NCI-H748 treated with DMSO at 0.1 percent for 48 hours (cell line): ENCODE data around the gene NEBL.

Experiments used
- DNase-seq: peaks from one replicate; lab custom pipeline; 2025; lab: John Stamatoyannopoulos, UW

NEBL gene

DNA sequence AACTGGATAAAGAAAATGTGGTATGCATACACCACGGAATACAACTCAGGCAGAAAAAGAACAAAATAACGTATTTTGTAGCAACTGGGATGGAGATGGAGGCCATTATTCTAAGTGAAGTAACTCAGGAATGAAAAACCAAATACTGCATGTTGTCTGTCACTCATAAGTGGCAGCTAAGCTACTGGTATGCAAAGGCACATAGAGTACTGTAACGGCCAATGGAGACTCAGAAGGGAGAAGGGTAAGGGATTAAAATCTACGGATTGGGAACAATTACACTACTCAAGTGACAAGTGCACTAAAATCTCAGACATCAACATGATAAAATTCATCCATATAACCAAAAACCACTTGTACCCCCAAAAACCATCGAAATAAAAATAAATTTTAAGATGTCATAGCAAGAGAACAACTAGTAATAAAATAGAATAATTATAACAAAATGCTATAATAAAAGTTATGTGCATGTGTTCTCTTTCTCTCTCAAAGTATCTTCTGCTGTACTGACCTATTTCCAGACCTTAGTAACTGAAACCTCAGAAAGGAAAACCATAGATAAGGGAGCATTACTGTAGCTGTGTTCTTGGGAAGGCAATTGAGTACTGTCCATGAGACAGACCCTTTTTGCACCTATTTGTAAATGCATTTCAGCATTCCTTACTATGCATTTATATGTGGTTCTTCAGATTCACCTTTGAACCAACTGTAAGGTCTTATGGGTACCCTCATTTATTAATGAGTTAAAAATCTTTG is 6.7 kb upstream of the NEBL start:
- DNase-seq, result no peak

DNA sequence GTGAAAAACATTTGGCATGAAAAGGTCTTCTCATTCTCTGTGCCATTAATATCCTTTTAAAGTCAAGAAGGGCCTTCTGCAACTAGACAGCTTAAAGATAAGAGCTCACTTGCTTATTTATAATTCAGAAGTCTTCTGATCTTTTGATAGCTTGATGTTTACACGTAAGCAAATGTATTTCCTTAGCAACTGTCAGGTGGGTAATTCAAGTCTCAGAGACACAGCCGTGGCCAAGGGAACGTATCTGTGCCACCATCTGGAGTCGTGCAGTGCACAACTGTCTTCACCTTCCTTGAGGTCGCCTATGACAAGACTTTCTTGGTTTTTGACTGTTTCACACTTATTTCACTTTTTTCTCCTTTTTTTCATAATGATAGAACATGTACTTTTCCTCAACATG is 4.0 kb upstream of the NEBL start:
- DNase-seq, result no peak

DNA sequence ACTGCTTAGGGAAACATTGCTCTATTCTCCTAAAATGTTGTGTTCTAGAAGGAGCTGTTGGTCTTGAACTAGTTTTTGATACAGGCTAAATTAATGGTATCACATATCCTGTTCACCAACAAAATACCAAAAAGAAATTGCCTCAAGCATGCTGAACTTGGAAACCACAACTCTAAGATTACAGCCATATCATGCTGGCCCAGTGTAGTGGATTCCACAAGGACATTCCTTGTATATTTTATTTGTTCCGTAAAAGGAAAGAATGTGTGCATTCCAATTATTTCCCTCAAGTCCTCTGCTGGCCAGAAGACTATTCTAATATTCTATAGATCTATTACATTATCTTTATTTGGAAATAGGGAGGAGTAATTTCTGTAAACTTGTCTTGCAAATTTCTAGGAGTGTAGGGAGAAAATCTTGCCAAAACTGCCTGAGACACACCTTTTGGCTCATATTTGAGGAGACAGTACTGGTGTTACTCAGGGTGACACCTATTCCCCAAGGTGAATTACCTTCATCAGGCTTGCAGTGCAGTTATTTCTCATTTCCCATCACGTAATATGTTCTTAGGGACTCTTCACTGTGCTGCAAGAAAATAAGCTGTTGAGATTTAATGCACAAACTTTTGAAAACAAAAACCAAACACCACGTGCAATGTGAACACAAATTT is 1.9 kb upstream of the NEBL start:
- DNase-seq, result no peak

DNA sequence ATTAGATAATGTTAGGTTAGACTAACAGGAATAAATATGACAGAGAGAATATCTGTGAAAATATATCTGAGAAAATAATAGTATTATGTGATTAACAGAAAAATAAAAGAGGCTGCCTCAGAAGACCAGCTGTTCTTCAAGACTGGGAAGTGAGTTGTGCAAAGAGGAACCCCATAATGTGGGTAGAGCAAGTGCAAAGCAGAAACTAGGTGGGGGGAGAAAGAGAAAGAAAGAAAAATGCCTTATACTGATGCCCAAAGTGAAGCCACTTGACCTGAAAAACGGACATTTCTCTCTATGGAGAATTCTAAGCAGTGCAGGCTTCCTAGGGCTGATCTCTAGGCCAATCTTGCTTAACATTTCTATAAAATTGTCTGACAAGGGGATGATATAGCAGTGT is 3.8 kb downstream of the NEBL start:
- no peak for DNase-seq

DNA sequence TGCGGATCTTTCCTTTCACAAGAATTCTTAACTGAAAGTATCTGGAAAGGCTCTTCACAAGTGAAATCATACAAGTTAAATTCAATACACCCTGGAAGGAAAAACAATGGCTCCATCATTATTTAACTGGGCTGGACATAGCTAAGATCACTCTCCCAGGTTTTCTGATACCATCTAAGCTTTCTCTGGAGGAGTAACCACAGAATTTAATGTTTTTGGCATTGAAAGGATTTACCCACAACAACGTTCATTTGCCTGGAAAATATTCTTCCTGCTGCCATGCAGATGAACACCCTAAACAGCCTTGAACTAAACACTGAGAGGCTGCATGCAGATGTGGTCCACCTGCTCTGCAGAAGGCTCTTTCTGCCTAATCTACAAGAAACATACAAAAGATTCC is 4.3 kb downstream of the NEBL start:
- DNase-seq, result no peak

DNA sequence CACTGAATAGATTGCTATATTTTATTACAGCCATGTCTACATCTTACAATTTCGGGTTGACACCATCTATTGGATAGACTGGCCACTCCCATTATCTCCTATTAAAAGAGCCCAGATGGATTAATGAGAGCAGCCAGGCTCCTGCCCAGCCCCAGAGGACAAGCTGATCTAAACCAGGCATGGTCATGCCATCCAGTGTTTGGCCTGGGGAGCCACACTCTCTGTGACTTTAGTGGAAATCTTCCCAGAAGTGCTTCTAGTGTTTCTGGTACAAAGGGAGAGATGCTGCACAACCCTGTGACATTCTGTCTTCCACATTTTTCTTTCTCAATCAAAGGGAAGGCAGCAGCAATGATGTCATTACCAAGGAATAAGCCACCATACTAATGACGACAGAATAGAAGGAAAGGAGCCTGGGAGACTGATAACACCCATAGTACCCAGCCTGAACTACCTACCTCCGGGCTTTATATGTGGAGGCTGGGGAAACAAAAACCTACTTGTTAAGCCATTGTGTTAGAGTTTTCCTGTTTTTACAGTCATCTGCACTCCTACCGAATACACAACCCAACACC is 5.0 kb downstream of the NEBL start:
- DNase-seq, result no peak

DNA sequence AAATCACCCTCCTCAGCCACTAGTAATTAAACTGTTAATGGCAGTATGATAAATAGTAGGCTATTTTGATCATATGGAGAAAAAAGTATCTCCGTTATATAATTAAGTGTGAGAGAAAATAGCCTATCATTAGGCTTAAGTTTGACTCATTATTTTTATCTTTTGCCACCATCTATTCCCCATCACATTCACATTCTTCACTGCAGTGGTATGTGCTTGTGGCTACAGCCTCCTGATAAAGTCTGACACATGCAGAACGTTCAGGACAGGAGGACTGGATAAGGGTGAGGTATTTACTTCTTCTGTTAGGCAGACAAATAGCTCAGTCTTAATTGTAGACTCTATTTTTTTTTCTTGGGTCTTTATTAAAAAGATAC is 5.8 kb downstream of the NEBL start:
- no peak for DNase-seq

DNA sequence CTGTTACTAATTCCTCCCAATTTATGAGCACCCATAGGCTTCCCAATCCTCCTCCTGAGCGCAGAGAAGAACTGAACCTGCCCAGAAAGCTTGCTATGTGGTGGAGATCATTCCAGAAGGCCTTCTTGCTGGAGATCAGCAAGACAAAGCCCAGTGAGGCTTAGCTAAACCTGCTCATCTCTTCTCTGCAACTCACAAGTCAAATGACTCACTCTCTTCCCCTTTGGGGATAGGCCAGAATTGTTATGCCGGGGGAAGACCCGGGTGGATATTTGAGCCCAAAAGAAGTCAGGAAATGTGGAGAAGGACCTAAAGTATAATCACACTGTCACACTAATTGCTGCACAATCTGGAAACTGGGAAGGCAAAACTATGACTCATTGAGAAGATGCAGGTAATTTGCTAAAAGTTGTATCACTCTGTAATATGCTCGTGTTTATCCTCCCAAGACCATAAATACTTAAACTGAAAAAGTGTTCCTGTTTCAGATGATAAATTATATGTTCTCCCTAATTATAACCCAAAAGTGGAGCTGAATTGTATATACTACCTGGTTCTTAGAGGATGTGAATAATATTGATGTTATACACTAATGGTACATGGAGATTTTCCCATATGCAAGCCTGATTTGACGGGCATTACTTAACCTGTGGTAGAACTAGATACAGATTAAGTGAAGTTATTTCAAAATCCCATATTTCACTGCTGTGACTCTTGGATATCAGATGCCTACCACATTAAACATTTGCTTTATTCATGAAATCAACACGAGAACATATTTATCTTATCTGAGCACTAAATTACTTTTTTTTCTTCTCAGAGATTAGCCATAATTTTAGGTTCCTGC is 6.4 kb downstream of the NEBL start:
- no peak for DNase-seq

DNA sequence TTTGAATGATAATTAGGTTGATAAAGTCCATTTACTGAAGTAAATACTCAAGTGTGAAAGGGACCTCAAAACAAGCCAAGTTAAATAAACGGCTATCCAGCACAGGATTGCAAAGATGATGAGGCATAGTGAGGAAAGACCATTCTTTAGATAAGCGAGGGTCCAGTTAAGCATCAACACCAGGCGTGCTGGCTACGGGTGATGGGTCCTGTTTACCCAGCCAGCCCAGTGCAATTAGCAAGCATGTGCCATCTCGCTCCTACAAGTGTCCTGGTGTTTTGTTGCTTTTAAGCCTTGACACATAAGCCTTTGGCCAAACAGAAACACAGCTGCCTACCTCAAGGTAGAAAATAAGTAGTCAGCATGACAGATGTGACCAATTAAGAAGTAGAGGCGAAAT is 7.1 kb downstream of the NEBL start:
- DNase-seq, result peak; percentile 87

DNA sequence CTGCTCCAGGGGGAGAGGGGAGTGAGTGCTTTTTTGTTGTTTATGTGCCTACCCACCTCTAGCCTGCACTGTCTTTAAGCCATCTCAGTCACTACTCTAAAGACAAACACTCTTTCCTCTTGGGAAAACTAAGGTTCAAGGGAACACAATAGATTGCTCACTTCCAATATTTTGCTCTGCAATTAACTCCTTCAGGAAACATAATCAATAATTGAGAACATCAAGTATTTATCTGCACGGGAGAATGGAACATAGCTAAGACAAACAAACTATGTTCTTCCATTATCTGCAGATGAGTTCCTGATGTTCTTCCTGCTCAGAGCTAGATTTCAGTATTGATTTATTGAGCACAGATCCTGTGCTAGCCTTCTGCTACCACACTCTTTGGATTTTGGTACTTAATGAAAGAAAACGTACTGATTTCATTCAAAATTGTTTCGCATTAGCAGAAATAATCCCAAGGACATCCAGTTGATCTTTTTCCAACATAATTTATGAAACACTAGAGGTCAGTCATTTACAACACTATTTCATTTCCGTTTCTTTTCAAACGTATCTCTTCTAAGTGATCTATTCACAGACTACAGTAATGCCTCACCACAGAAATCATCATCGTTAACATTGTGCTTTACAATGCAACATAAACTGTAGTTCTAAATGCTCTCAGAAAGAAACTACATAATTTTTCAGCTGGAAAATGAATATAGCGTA is 8.3 kb downstream of the NEBL start:
- DNase-seq, result peak; percentile 32

DNA sequence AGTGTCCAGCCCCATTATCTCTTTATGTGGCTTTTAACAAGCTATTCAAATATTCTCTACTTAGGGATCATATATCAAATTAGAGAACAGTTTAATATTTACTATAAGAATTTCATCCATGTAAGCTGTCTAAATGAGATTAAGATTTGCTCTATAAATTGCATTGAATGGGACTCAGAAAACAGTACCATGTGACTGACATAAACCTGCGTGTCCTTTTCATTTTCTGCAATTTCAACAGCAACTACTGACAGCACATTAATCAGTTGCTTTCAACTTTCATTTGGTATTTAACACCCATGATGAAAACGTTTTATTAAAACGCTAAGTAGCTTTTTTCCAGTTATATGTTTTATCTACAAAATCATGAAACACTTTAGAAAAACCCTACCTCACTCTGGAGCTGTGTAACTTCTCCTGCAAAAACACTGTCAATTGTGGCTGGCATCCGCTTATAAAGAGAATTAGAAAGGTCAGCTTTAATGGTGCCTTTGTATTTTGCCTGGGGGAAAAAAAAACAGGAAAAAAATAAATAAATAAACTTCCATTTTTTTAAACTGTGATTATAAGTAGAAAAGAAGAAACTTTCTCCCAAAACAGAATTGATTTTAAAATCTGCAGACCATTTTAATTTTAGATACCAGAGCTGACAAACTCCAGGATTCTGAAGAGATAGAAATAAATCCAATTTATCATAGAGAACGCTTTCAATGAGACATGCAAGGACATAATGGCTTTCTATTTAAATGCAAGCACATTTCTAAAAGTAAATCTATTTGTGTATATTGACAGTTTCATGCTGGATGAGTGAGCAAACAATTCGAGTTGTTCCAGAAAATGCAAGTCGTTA is 9.2 kb downstream of the NEBL start:
- DNase-seq, result no peak

DNA sequence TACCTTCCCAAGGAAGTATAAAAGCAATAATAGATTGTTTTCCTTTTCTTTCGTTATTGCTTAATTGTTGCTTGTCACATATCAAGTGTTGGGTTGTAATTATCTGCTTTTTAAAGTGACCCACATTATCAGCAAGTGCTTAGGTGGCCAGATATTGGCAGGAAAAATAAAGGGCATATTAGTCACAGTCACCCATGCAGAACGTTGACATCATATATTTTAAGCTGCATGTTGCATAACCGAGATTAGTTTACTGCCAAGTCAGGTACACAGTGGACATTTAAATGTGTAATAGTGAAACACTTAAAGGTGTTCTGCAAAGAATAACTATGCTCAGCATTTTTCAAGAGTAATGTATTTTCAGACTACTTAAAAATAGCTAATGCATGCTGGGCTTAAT is 11.4 kb downstream of the NEBL start:
- DNase-seq, result peak; percentile 74

DNA sequence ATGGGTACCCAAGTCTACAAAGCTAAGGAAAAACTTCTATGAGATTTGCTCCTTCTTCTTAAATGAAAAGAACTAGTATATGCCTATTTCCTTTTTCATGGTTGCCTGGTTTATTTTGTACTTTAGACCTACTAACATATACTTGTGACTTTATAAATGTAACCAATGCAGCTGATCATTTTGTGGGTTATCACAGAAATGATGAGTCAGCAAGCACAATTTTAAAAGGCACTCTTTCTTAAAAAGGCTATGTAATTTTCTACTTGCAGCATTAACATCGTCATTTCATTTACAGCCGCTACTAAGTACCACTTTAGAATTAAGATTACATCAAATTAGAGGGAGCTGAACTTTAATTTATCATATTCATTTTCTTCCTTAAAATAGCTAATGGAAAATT is 13.6 kb downstream of the NEBL start:
- no peak for DNase-seq

DNA sequence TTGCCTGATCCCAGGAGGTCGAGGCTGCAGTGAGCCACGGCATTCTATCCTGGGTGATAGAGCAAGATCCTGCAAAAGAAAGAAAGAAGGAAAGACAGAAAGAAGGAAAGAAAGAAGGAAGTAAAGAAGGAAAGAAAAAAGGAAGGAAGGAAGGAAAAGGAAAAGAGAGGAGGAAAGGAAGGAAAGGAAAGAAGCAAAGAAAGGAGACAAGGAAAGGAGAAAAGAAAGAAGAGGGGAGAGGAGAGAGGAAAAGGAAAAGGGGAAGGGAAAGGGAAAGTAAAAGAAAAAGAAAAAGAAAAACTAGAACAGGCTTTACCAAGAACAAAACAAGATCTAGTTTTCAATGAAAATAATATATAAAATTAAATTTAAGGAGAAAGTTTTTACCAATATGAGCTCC is 15.0 kb downstream of the NEBL start:
- DNase-seq, result no peak

DNA sequence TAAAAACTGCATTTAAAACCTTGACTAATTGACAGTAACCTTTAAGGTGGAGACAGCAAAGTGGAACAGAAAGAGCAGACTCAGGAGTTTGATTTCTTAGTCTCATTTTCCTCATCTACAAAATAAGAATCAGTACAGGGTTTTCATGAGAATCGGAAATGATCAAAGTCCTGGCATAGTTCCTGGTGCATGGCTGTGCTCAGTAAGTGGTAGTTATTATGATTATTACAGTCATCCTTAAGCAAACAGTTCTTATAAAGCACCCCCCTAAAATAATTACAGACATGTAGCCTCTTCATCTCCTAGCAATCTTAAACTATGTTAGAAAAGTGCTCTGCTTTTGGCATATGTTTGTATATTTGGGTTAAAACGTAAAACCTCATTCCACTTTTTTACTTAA is 18.0 kb downstream of the NEBL start:
- DNase-seq, result peak; percentile 11

DNA sequence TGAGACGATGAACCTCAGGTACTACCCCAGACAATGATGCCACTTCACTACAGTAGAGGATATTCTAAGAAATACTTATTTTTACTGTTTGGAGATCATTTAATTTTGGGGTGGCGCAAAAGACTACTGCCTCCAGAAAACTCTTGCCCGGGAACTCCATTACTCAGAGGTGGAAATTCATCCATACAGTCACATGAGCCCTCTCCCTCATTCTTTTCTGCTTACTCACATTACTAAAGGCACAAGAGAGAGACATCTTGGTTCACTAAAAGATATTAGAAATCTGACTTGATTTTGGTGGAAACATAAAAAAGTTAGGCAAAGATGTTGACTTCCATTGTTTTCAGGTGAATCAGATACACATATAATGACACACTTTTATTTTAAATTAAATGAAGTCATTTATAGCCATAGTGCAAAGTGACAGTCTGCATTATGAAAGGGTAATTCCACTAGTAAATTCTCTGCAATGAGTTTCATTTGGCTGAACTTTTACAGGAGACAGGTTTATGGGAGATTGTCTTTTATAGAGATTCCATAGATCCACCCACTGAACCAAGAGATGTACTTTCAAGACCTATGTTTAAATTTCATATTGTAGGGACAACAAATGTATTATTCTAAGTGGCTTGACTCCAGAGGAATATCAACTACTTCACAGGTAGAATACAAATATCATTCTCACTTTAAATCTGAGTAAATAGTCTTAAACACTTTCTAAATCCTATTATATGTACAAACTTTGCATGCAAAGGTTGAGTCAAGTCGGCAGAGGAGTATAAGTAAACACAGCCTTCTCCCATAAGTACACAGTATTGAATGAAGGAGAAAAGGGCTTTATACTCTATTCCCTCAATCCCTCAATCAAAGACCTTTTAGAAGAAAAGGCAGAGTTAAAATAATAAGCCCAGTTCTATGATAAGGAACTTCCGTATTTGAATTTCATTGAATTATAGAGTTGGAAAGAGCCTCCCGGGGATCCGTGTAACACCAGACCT is 18.8 kb downstream of the NEBL start:
- no peak for DNase-seq

DNA sequence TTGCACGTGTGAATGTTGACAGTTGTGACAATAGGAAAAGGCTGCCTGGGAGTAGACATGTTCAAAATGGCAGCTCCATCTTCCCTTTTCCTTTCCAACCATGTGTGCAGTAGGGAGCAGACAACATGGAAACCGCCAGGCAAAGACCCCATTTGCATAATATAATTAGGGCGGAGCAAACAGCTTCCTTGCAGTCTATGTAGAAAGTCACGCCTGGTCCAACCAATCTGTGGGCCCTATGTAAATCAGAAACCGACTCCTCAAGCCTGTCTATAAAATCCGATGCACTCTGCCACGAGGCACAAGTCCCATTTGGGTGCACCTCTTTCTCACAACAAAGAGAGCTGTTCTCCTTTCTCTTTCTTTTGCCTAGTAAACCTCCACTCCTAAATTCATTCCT is 19.6 kb downstream of the NEBL start:
- no peak for DNase-seq

DNA sequence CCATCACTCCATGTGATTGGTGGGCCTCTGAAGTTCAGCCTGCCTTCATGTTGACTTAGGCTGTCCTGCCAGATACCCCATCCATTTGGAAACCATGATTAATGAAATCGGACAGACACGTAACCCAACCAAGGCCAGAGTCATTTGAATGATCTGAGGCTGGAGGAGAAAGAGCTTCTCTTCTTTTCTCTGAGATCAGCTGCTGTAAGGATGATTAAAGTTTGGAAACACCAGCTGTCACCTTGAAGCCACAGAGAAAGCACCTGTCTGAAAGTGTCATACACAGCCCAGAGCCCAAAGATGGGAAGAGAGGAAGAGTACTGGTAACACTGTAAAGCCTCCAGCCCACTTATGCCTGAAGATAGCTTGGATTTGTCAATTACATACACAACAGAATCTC is 22.9 kb downstream of the NEBL start:
- DNase-seq, result no peak

DNA sequence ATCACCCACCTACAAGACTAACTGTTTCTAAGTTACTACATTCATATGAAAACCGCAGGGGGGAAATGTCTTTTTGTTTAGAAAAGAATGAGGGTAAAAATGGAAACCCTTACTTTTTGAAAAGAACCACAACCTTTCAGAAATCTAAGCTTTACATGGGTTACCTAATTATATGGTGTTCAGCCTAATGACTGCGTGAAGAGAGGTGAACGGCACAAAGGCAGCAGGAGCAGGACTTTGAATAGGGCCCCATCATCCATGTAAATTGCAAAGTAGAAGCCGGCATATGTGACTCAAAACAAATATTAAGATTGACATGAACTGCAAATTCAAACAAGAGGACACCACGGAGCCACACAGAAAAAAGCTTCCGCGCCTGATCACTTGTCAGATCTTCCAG is 25.1 kb downstream of the NEBL start:
- DNase-seq, result peak; percentile 99

DNA sequence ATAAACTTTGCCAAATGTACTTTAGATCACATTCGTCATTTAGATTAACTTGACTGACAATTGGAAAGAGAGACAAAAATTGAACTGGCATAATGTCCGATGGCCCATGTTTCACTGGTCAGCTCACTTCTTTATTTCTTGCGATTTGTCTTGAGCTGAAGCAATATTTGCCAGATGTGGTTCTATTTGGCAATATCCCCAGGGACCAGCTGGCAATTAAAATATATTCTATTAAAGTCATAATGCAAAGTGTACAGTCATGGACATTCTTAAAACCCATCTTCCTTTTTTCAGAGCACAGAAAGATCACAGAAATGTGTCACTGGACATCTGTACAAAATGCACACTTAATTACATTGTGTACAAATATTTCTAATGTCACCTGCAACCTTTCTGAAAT is 26.3 kb downstream of the NEBL start:
- no peak for DNase-seq
